GM23338 (cell line): ENCODE data around the gene KRTAP5-4. TPM values are rescaled to one million over a fixed set of nuclear protein-coding genes. Genes with fewer than 3 reads are reported as not detected.
"Not testable (repeated sequence)": the region's sequence is repeated elsewhere in the genome, so short reads cannot be mapped to it uniquely, and the experiment has no call there.

Experiments
- ATAC-seq: fragments of 200-7000 bp; cut with Tn5 transposase; 3 replicates; pipeline ENCODE4 v1.9.1; 2020
- DNase-seq: peaks from one replicate; pipeline ENCODE4 v3.0.0-alpha.2; 2015; ENCODE audit warnings: low spot score
- H2AFZ ChIP-seq: fragments of 200-600 bp; sonication (generic); 2 replicates; pipeline ENCODE4 v1.8.0; 2016; ENCODE audit warnings: antibody characterized with exemption, mild to moderate bottlenecking, moderate library complexity
- H3F3A ChIP-seq: fragments of 200-600 bp; sonication (generic); replicated peaks from 2 replicates; pipeline ENCODE4 v1.8.0; 2017; ENCODE audit warnings: antibody characterized with exemption, mixed run types, low read depth
- H3K27ac ChIP-seq: fragments of 200-600 bp; sonication (generic); 2 replicates; pipeline ENCODE4 v1.6.1; 2016; ENCODE audit warnings: low read depth
- H3K27me3 ChIP-seq: fragments of 200-600 bp; sonication (generic); 2 replicates; pipeline ENCODE4 v1.8.0; 2016; ENCODE audit warnings: mild to moderate bottlenecking, mixed run types, moderate library complexity; ENCODE audit not compliant: insufficient read depth
- H3K36me3 ChIP-seq: fragments of 200-600 bp; sonication (generic); 2 replicates; pipeline ENCODE4 v1.8.0; 2016; ENCODE audit warnings: mild to moderate bottlenecking; ENCODE audit not compliant: insufficient read depth
- H3K4me1 ChIP-seq: fragments of 200-600 bp; sonication (generic); 2 replicates; pipeline ENCODE4 v1.8.0; 2016; ENCODE audit warnings: mild to moderate bottlenecking, moderate library complexity; ENCODE audit not compliant: insufficient read depth
- H3K4me2 ChIP-seq: fragments of 200-600 bp; sonication (generic); 2 replicates; pipeline ENCODE4 v1.7.1; 2017; ENCODE audit warnings: mixed run types
- H3K4me3 ChIP-seq: fragments of 200-600 bp; sonication (generic); 2 replicates; pipeline ENCODE4 v1.6.1; 2016; ENCODE audit warnings: mixed run types
- H3K79me2 ChIP-seq: fragments of 200-600 bp; sonication (generic); replicated peaks from 2 replicates; pipeline ENCODE4 v1.8.0; 2017; ENCODE audit warnings: mild to moderate bottlenecking; ENCODE audit not compliant: insufficient read depth
- H3K9me2 ChIP-seq: fragments of 200-600 bp; sonication (generic); 2 replicates; pipeline ENCODE4 v1.8.0; 2017; ENCODE audit not compliant: insufficient read depth
- H4K20me1 ChIP-seq: fragments of 200-600 bp; sonication (generic); replicated peaks from 2 replicates; pipeline ENCODE4 v1.8.0; 2017; ENCODE audit warnings: mild to moderate bottlenecking; ENCODE audit not compliant: insufficient read depth
- H3K27ac Mint-ChIP-seq: 2 replicates; pipeline ENCODE4 v1.8.0; 2020; ENCODE audit warnings: inconsistent platforms, mild to moderate bottlenecking, moderate library complexity, mixed read lengths
- H3K27me3 Mint-ChIP-seq: 3 replicates; pipeline ENCODE4 v1.8.0; 2022; ENCODE audit warnings: low read depth, mild to moderate bottlenecking, moderate library complexity, mixed read lengths, inconsistent platforms; ENCODE audit not compliant: insufficient read depth, poor library complexity
- H3K36me3 Mint-ChIP-seq: 3 replicates; pipeline ENCODE4 v1.8.0; 2021; ENCODE audit warnings: low read depth, mild to moderate bottlenecking, inconsistent platforms, moderate library complexity, mixed read lengths
- H3K4me1 Mint-ChIP-seq: 3 replicates; pipeline ENCODE4 v1.8.0; 2020; ENCODE audit warnings: mild to moderate bottlenecking, inconsistent platforms, mixed read lengths
- H3K4me3 Mint-ChIP-seq: 3 replicates; pipeline ENCODE4 v1.8.0; 2021; ENCODE audit warnings: moderate library complexity, mild to moderate bottlenecking, inconsistent platforms, mixed read lengths
- H3K9me3 Mint-ChIP-seq: 3 replicates; pipeline ENCODE4 v1.8.0; 2020; ENCODE audit warnings: moderate library complexity, mild to moderate bottlenecking, inconsistent platforms, mixed read lengths
- CREB1 ChIP-seq: fragments of 250-450 bp; sonication (Bioruptor Pico); IDR thresholded peaks from 2 replicates; pipeline ENCODE4 v1.5.0; 2020; ENCODE audit warnings: low read depth, mild to moderate bottlenecking, moderate library complexity
- EZH2 ChIP-seq: fragments of 200-600 bp; sonication (generic); IDR thresholded peaks from one replicate; pipeline ENCODE4 v1.8.0; 2017; ENCODE audit warnings: antibody characterized with exemption, mild to moderate bottlenecking, low read depth; ENCODE audit not compliant: unreplicated experiment
- EZH2phosphoT487 ChIP-seq: fragments of 200-600 bp; sonication (generic); IDR thresholded peaks from one replicate; pipeline ENCODE4 v1.8.1; 2018; ENCODE audit warnings: antibody characterized with exemption; ENCODE audit not compliant: unreplicated experiment
- JUNB ChIP-seq: IDR thresholded peaks from one replicate; pipeline ENCODE4 v1.6.1; 2016; ENCODE audit warnings: antibody characterized with exemption; ENCODE audit not compliant: unreplicated experiment
- POLR2AphosphoS5 ChIP-seq: IDR thresholded peaks from 2 replicates; pipeline ENCODE4 v1.6.1; 2016; ENCODE audit warnings: antibody characterized with exemption, low read depth
- ZNF114 ChIP-seq: fragments of 250-450 bp; sonication (Bioruptor Pico); IDR thresholded peaks from 2 replicates; pipeline ENCODE4 v1.5.0; 2020; ENCODE audit warnings: mild to moderate bottlenecking, moderate library complexity
- ZNF331 ChIP-seq: fragments of 250-450 bp; sonication (Bioruptor Pico); IDR thresholded peaks from 2 replicates; pipeline ENCODE4 v1.5.0; 2020; ENCODE audit warnings: low read depth, mild to moderate bottlenecking, moderate library complexity
- ZNF462 ChIP-seq: fragments of 250-450 bp; sonication (Bioruptor Pico); IDR thresholded peaks from 2 replicates; pipeline ENCODE4 v1.5.0; 2020; ENCODE audit warnings: mild to moderate bottlenecking, moderate library complexity
- polyA plus RNA-seq: library from polyadenylated mRNA; unstranded; fragments of >200 nt; fragmentation: Nextera tagmentation; extraction: Ambion mirVana; gene quantifications from 2 replicates; pipeline ENCODE4 v1.2.1, GENCODE V29; 2016
- total RNA-seq: library from RNA; depleted of rRNA; stranded (reverse); fragments of >200 nt; shearing (Covaris generic); gene quantifications from 2 replicates; pipeline ENCODE4 v1.2.3, GENCODE V29; 2014

The KRTAP5-4 gene
- total and polyA plus RNA-seq, 2 experiments from 2014 or later, result not detected

GRCh38 chr11:1667121-1667850 is 45.3 kb upstream of the KRTAP5-4 start:
- no peak overlapping the region for H3K4me3 ChIP-seq
- H4K20me1 ChIP-seq, result no peaks in the 10 kb centered on the region
- H3K9me2 ChIP-seq, result no peaks in the 10 kb centered on the region
- no peak for DNase-seq
- no peak overlapping the region for H3K27ac Mint-ChIP-seq
- no peaks in the 10 kb centered on the region for H3K27me3 ChIP-seq
- no peaks in the 10 kb centered on the region for H3K36me3 Mint-ChIP-seq
- no peaks in the 10 kb centered on the region for H3K79me2 ChIP-seq
- no peaks in the 10 kb centered on the region for H3F3A ChIP-seq
- no peaks in the 10 kb centered on the region for H3K36me3 ChIP-seq
- H2AFZ ChIP-seq, result no peak overlapping the region
- H3K9me3 Mint-ChIP-seq, result no peaks in the 10 kb centered on the region
- TF ChIP-seq CREB1, result no peak
- H3K27ac ChIP-seq, result no peak overlapping the region
- H3K4me2 ChIP-seq, result no peak overlapping the region
- ATAC-seq, result no peak
- no peaks in the 10 kb centered on the region for H3K4me1 ChIP-seq
- H3K4me3 Mint-ChIP-seq, result no peak overlapping the region
- H3K4me1 Mint-ChIP-seq, result no peaks in the 10 kb centered on the region
- peaks cover 12% of the 10 kb centered on the region for H3K27me3 Mint-ChIP-seq

- Histone ChIP-seq H3K27ac (no peak overlapping the region), H4K20me1 (no peaks in the 10 kb centered on the region), H3K36me3 (no peaks in the 10 kb centered on the region), H3K79me2 (no peaks in the 10 kb centered on the region), H3K4me2 (no peak overlapping the region), H3K4me1 (no peaks in the 10 kb centered on the region), H3F3A (no peaks in the 10 kb centered on the region), H3K9me2 (no peaks in the 10 kb centered on the region), H3K4me3 (no peak overlapping the region), H3K27me3 (no peaks in the 10 kb centered on the region), H2AFZ (no peak overlapping the region)
- ATAC-seq, result no peak
- H3K4me1 Mint-ChIP-seq, result no peaks in the 10 kb centered on the region
- peaks cover 12% of the 10 kb centered on the region for H3K27me3 Mint-ChIP-seq
- H3K4me3 Mint-ChIP-seq, result no peak overlapping the region
- no peak overlapping the region for H3K27ac Mint-ChIP-seq
- no peaks in the 10 kb centered on the region for H3K36me3 Mint-ChIP-seq
- TF ChIP-seq EZH2phosphoT487, result no peak
- no peak for TF ChIP-seq ZNF114 (CRISPR knock-in tag)
- no peak for TF ChIP-seq JUNB
- no peak for TF ChIP-seq ZNF462
- no peak for TF ChIP-seq ZNF331 (CRISPR knock-in tag)
- TF ChIP-seq EZH2, result no peak
- no peak for TF ChIP-seq POLR2AphosphoS5
- TF ChIP-seq CREB1, result no peak
- H3K9me3 Mint-ChIP-seq, result no peaks in the 10 kb centered on the region
- no peak for DNase-seq
Measured at GRCh38 chr11:1665313-1665712, 43.4 kb upstream of the KRTAP5-4 start.

- not testable (repeated sequence) for H3K27ac Mint-ChIP-seq, H3K4me2 ChIP-seq, DNase-seq, H3K9me2 ChIP-seq, H3K27ac ChIP-seq, H3K9me3 Mint-ChIP-seq, ATAC-seq, H3K27me3 ChIP-seq, H3K4me3 Mint-ChIP-seq, H3K79me2 ChIP-seq, H4K20me1 ChIP-seq, H2AFZ ChIP-seq, H3K36me3 ChIP-seq, H3K4me1 ChIP-seq, H3F3A ChIP-seq, H3K4me3 ChIP-seq, H3K36me3 Mint-ChIP-seq, H3K27me3 Mint-ChIP-seq, H3K4me1 Mint-ChIP-seq
Measured at GRCh38 chr11:1662699-1663283, 40.9 kb upstream of the KRTAP5-4 start.
